HL-60 (cell line): ENCODE measurements around the gene IPO13.

ENCODE experiments used
- DNase-seq, 2 experiments: peaks; one replicate each; pipeline ENCODE4 v3.0.0-alpha.2; 2010 to 2020; ENCODE audit warnings: low read depth in 1 of 2, low spot score in 1 of 2
- H3K27ac ChIP-seq: fragments of 250-450 bp; sonication (Bioruptor Pico); replicated peaks from 2 replicates; pipeline ENCODE4 v1.5.1; 2020; ENCODE audit warnings: mild to moderate bottlenecking, moderate library complexity
- H3K27me3 ChIP-seq: fragments of 250-450 bp; sonication (Bioruptor Pico); 2 replicates; pipeline ENCODE4 v1.5.1; 2021; ENCODE audit warnings: mild to moderate bottlenecking, moderate library complexity; ENCODE audit not compliant: insufficient read depth, poor library complexity, severe bottlenecking
- H3K4me3 ChIP-seq: replicated peaks from 2 replicates; pipeline ENCODE4 v1.5.1; 2011; ENCODE audit warnings: mild to moderate bottlenecking, control low read depth, low read length; ENCODE audit not compliant: insufficient read depth
- CTCF ChIP-seq: IDR thresholded peaks from one replicate; pipeline ENCODE4 v1.5.1; 2011; ENCODE audit warnings: low read length, control low read depth, inconsistent platforms; ENCODE audit not compliant: insufficient read depth
- GABPA ChIP-seq: IDR thresholded peaks from 2 replicates; pipeline ENCODE4 v1.6.1; 2012; ENCODE audit warnings: low read depth
- POLR2AphosphoS5 ChIP-seq: IDR thresholded peaks from 2 replicates; pipeline ENCODE4 v1.6.1; 2012; ENCODE audit warnings: low read depth
- REST ChIP-seq: IDR thresholded peaks from 2 replicates; pipeline ENCODE4 v1.6.1; 2012; ENCODE audit warnings: low read depth; ENCODE audit not compliant: insufficient replicate concordance
- SPI1 ChIP-seq: IDR thresholded peaks from 2 replicates; pipeline ENCODE4 v1.6.1; 2012; ENCODE audit warnings: low read depth, mild to moderate bottlenecking, borderline replicate concordance

IPO13 gene

GRCh38 chr1:43931711-43932660 is 14.8 kb upstream of the IPO13 start:
- no peaks in the 10 kb centered on the region for H3K27me3 ChIP-seq
- TF ChIP-seq REST (no peak), GABPA (no peak), POLR2AphosphoS5 (no peak), SPI1 (no peak), CTCF (no peak)
- H3K4me3 ChIP-seq, result no peak overlapping the region
- no peak for DNase-seq
- H3K27ac ChIP-seq, result no peak overlapping the region

GRCh38 chr1:43932786-43933385 is 13.9 kb upstream of the IPO13 start:
- Histone ChIP-seq H3K27ac (no peak overlapping the region), H3K27me3 (no peaks in the 10 kb centered on the region), H3K4me3 (no peak overlapping the region)
- TF ChIP-seq REST (no peak), CTCF (no peak), GABPA (no peak), POLR2AphosphoS5 (no peak), SPI1 (no peak)
- no peak for DNase-seq

- H3K27me3 ChIP-seq, result no peaks in the 10 kb centered on the region
- TF ChIP-seq GABPA (no peak), POLR2AphosphoS5 (no peak)
- H3K27ac ChIP-seq, result no peak within 1 kb of the TSS
- DNase-seq, result no peak
- H3K4me3 ChIP-seq, result no peak within 1 kb of the TSS
Measured at GRCh38 chr1:43933386-43934100, 13.2 kb upstream of the IPO13 start, which contains the start of gene ARTN. TSS of gene ARTN (plus strand) at chr1:43933801. CDS start at chr1:43935657, 1,856 bp downstream.
